ENCODE data around the gene MTCH1.
"Not testable (repeated sequence)": the region's sequence is repeated elsewhere in the genome, so short reads cannot be mapped to it uniquely, and the experiment has no call there.

Gene MTCH1

GRCh38 chr6:37016995-37017394 lies 31.0 kb upstream of the MTCH1 start:
- no peak for DNase-seq

DNA sequence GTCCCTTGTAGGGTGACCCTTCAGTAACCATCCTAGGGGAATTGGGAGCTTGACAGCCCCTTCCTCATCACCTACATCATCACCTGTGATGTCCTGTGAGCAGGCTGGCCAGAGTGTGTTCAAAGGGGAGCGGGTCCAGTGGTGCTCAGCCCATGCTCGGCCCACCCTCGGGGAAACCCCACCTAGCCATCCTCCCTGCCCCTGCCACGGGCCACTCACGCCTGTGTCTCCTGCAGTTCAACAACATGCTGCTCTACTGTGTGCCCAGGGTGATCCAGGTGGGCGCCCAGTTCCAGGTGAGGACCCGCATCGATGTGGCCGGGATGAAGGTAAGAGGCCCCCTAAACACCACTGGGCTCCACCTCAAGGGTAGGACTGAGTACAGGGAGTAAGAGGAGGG lies 29.5 kb upstream of the MTCH1 start:
- DNase-seq = no peak

GRCh38 chr6:37014667-37015066 lies 28.7 kb upstream of the MTCH1 start:
- no peak for DNase-seq

GRCh38 chr6:37013516-37014491 lies 27.8 kb upstream of the MTCH1 start:
- no peak for DNase-seq

DNA sequence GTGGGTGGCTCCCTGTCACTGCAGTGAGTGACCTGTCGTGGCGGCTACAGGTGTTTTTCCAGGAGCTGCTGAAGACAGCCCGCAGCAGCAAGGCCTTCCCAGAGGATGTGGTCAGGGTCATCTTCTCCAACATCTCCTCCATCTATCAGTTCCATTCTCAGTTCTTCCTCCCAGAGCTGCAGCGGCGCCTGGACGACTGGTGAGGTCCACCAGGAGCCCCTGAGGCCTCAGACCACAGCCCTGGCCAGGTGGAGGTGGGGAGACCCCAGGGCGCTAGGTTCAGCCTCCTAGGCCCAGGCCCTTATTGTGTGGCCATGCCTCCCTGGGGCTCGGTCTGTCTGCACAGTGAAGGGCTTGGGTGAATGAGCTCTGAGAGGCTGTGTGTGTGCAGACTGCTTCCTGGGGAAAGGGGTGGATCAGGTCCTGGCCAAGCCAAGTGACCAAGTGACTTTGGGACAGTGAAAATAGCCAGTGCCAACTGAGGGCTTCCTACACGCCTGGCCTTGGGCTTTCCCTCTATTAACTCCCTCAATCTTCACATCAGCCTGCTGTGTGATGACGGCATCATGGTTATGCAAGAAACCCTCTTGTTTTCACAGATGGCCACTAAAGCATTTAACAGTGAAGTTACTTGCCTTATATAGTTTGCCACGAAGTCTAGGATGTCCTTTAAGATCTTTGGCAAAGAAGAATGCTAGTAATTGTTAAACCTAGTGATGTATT lies 25.8 kb upstream of the MTCH1 start:
- no peak for DNase-seq

GRCh38 chr6:37010402-37010892 lies 24.5 kb upstream of the MTCH1 start:
- DNase-seq = no peak

DNA sequence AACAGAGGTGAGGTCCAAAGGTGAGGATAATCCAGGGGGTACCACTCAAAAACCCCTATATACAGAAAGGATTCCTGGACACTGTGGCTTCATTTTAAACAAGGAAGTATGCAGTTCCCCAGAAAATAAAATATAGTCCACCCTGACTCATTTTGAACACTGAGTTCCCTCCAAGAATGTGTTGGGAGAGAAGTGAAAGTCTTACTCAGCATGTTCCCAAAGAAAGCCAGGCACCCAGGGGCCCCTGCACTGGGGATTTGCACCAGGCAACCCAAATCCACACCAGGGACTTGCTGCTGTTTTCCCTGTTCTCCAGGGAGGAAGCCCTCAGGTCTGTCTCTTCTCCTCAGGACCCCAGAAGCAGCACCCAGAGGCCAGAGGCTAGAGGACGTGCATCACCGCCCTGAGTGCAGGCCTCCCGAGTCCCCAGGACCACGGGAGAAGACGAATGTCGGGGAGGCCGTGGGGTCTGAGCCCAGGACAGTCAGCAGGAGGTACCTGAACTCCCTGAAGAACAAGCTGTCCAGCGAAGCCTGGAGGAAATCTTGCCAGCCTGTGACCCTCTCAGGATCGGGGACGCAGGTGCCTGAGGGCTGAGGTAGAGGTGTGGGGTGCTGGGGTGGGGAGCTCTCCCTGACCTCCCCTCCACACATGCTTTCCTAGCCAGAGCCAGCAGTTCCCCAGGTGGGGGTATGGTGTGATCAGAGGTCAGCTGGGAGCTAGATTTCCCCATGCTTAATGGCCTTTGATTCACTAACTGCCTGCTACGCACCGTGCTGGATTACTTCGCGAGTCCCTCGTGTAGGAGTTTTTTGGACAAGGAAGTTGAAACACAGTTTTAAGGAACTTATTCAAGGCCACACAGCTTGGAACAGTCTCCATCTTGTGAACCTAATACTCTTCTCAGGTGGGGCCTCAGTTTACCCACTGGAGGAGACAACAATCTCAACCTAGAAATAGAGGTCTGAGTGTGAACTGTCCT lies 22.8 kb upstream of the MTCH1 start:
- DNase-seq = no peak

DNA sequence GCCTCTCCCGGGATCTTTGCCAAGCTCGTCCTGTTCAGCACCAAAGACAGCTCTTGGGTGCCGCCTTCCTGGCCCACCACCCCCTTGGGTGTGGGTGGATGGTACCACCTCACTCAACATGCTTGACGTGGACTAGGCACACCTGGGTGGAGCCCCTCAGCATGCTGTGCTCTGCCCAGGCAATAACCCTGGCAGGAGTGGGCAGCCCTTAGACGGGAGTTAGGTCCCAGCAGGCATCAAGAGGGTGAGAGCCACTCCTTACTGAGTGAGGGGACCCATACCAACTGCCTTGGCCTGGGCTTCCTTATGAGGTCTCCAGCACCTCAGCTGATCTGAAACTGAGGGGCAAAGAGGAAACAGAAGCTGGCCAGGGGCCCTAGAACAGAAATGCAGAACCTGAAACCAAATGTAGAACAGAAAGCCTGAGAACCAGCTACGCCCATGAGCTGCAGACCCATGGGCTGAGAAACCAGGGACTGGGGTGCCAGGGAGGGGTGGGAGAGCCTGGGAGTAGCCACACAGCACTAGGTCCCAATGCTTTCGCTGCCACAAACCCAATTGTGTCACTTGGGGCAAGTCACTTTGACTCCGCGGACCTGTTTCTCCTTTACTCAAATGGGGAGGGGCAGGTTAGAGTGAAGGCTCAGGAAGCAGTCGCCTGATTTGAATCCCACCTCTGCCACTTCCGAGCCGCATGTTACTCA lies 21.5 kb upstream of the MTCH1 start:
- DNase-seq = no peak

GRCh38 chr6:37006793-37007339 lies 20.9 kb upstream of the MTCH1 start:
- DNase-seq = no peak

DNA sequence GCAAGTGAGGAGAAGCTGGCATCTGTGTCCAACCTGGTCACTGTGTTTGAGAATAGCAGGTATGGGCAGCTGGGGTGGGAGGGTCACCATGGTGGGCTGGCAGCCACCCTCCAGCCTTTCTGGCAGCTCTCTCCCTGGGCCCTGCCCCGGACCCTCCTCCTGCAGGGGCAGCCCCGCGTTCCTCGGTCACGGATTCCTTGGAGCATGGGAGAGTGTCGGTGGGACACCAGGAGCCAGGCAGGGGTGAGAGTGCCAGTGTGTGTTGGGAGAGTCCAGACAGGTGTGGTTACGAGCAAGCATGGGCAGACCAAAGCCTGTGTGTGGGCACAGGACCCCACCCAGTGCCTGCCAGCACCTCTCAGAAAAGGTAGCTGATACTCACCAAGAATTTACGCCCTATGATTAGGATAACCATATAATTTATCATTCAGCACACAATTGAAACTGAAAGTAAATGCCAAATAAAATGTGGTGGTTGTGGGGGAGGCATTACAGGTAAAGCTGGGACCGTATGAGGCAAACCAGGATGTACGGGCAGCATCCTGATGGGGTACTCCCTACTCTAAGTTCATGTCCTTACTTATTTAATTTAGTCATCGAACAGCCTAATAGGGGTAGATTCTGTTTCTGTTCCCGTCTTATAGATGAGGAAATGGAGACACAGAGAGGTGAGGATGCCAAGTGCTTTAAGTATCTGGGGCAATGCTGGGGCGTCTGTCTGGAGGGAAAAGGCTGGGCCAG lies 20.0 kb upstream of the MTCH1 start:
- DNase-seq = no peak

DNA sequence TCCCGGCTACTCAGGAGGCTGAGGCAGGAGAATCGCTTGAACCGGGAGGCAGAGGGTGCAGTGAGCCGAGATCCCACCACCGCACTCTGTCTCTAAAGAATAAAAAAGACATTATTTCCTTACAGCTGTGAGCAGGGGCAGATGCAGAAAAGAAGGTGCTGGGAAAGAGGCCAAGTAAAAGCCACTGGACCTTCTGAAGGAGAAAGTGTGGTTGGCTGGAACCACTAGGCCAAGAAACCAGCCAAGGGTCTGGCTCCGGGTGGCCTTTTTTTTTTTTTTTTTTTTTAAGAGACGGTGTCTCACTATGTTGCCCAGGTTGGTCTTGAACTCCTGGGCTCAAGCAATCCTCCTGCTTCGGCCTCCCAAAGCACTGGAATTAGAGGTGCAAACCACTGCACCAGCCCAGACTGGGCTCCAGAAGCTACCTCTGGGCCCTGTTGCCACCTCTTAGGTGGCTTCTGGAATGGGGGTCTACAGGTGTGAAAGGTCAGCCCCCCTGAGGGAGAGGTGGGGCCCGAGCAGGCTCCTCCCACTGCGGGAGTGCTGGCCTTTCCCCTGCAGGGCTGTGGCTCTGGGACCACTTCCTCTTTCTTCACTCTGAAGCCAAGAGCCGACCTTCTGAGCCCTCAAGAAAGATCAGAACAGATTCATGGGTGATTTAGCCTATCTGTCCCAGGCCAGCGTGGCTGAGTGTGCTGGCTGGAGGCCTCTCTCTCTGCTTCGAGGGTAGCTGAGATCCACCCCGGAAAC lies 19.2 kb upstream of the MTCH1 start, which contains the start of gene FGD2:
FGD2 (plus strand) TSS at position 595 of the 750 bp plus-strand sequence. CDS start 163 bp downstream, outside the sequence.
- DNase-seq = no peak

- DNase-seq = no peak
Measured at GRCh38 chr6:37004044-37004980, 18.3 kb upstream of the MTCH1 start.

GRCh38 chr6:36999751-37000125 lies 13.7 kb upstream of the MTCH1 start:
- DNase-seq = no peak

- no peak for DNase-seq
Measured at GRCh38 chr6:36999061-36999750, 13.2 kb upstream of the MTCH1 start.

- no peak for DNase-seq
Measured at GRCh38 chr6:36998723-36999038, 12.7 kb upstream of the MTCH1 start.

DNA sequence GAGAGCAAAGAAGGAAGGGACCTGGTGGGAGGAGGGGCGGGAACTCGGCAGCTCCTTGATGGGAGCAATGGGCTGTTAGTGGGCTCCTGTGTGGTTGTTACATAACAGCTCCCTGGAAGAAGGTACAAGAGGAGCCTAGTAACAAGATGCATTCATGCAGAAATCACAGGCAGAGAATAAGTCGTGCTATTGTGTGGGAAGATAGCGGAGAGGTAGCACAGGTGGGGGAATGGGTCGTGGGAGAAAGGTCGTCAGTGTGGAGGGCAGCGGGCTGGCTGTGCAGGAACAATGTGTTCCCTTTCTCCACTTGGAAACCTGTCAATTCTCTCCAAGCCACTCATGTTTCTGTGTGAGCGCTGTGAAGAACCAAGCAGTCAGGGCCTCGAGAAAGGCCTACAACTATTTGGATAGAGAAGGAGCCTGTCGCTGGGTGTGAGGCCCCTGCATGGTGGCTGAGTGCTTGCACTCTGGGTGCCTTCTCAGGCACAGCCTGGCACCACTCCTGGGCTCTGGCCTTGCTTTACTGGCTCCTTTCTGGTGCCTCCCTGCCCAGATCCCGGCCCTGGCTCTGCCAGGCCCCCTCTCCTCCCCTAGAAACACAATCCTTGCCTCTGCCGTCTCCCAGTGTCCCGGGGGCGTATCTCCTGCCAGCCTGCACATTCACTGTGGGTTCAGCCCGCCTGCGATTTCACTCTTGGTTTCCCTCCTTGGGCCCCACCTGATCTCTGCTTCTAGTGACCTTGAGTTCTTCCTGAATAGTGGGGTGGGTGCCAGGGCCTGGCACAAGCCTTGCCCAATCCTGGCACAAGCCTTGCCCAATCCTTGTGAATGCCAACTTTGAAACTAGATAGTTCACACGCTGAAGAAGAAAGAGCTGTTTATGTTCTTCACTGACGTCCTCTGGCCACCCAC lies 12.1 kb upstream of the MTCH1 start:
- DNase-seq = no peak

- not testable (repeated sequence) for DNase-seq
Measured at GRCh38 chr6:36990401-36990800, 4.4 kb upstream of the MTCH1 start.
